KMS-11 (cell line): Measurements from ENCODE around the gene STK24.

Experiments
- H2AFZ ChIP-seq: fragments of 200-600 bp; sonication (generic); 2 replicates; pipeline ENCODE4 v1.6.1; 2016; ENCODE audit warnings: antibody characterized with exemption, mixed run types, low read depth
- H3K27ac ChIP-seq: fragments of 200-600 bp; sonication (generic); 2 replicates; pipeline ENCODE4 v1.6.1; 2016; ENCODE audit warnings: mild to moderate bottlenecking, mixed run types
- H3K27me3 ChIP-seq: fragments of 200-600 bp; sonication (generic); 2 replicates; pipeline ENCODE4 v1.6.1; 2017; ENCODE audit warnings: mild to moderate bottlenecking, low read depth, mixed run types, moderate library complexity; ENCODE audit not compliant: insufficient read depth
- H3K36me3 ChIP-seq: fragments of 200-600 bp; sonication (generic); 2 replicates; pipeline ENCODE4 v1.6.1; 2017; ENCODE audit warnings: mild to moderate bottlenecking, mixed run types; ENCODE audit not compliant: insufficient read depth
- H3K4me1 ChIP-seq: fragments of 200-600 bp; sonication (generic); 2 replicates; pipeline ENCODE4 v1.6.1; 2016; ENCODE audit warnings: mild to moderate bottlenecking, low read depth, mixed run types; ENCODE audit not compliant: poor library complexity, severe bottlenecking
- H3K4me2 ChIP-seq: fragments of 200-600 bp; sonication (generic); 2 replicates; pipeline ENCODE4 v1.7.0; 2016; ENCODE audit warnings: mild to moderate bottlenecking, mixed run types
- H3K4me3 ChIP-seq: fragments of 200-600 bp; sonication (generic); IDR thresholded peaks from 2 replicates; pipeline ENCODE4 v1.6.1; 2017; ENCODE audit warnings: low read depth, low read length, mixed read lengths; ENCODE audit not compliant: insufficient read depth
- H3K79me2 ChIP-seq: fragments of 200-600 bp; sonication (generic); 2 replicates; pipeline ENCODE4 v1.6.1; 2016; ENCODE audit warnings: low read depth, mixed run types; ENCODE audit not compliant: insufficient read depth
- H3K9ac ChIP-seq: fragments of 200-600 bp; sonication (generic); 2 replicates; pipeline ENCODE4 v1.6.1; 2016; ENCODE audit warnings: mild to moderate bottlenecking, mixed run types
- H4K20me1 ChIP-seq: fragments of 200-600 bp; sonication (generic); 2 replicates; pipeline ENCODE4 v1.6.1; 2016; ENCODE audit warnings: mild to moderate bottlenecking, mixed run types; ENCODE audit not compliant: insufficient read depth
- CTCF ChIP-seq: fragments of 200-600 bp; sonication (generic); conservative IDR thresholded peaks from 2 replicates; pipeline ENCODE4 v1.6.1; 2017; ENCODE audit warnings: low read depth, mild to moderate bottlenecking, antibody characterized with exemption, low read length, moderate library complexity, mixed read lengths

STK24 gene

GRCh38 chr13:98490866-98491265 is 86.0 kb downstream of the STK24 start:
- Histone ChIP-seq H3K36me3 (no peaks in the 10 kb centered on the region), H3K79me2 (peaks cover 38% of the 10 kb centered on the region), H2AFZ (no peak overlapping the region), H3K4me1 (peaks cover 66% of the 10 kb centered on the region), H3K27me3 (no peaks in the 10 kb centered on the region), H3K4me2 (peak overlapping the region; percentile 43; the same call in 1 of the 2 replicates), H4K20me1 (0 out of 2 replicates have a peak, but pooled peaks cover 10% of the 10 kb centered on the region), H3K4me3 (no peak overlapping the region), H3K9ac (no peak overlapping the region), H3K27ac (no peak overlapping the region)
- TF ChIP-seq CTCF = no peak

GRCh38 chr13:98490195-98490836 is 86.6 kb downstream of the STK24 start:
- no peak overlapping the region for H3K4me3 ChIP-seq
- H3K4me1 ChIP-seq = peaks cover 72% of the 10 kb centered on the region
- peaks cover 43% of the 10 kb centered on the region for H3K79me2 ChIP-seq
- H4K20me1 ChIP-seq = 0 out of 2 replicates have a peak, but pooled peaks cover 10% of the 10 kb centered on the region
- no peaks in the 10 kb centered on the region for H3K36me3 ChIP-seq
- H3K27ac ChIP-seq = no peak overlapping the region; the same call in 1 of the 2 replicates
- no peak for TF ChIP-seq CTCF
- peak overlapping the region; percentile 43; the same call in 1 of the 2 replicates for H3K4me2 ChIP-seq
- no peak overlapping the region for H2AFZ ChIP-seq
- no peaks in the 10 kb centered on the region for H3K27me3 ChIP-seq
- H3K9ac ChIP-seq = no peak overlapping the region

- TF ChIP-seq CTCF = no peak
- H3K4me3 ChIP-seq = no peak overlapping the region
- H3K4me2 ChIP-seq = peak overlapping the region; percentile 43; the same call in 1 of the 2 replicates
These were observed 87.3 kb downstream of the STK24 start for GRCh38 chr13:98489446-98490194.

GRCh38 chr13:98488736-98489135 is 88.2 kb downstream of the STK24 start:
- peaks cover 88% of the 10 kb centered on the region for H3K4me1 ChIP-seq
- H3K27me3 ChIP-seq = no peaks in the 10 kb centered on the region
- TF ChIP-seq CTCF = no peak
- no peak overlapping the region for H3K4me3 ChIP-seq
- H3K36me3 ChIP-seq = no peaks in the 10 kb centered on the region
- peaks cover 55% of the 10 kb centered on the region for H3K79me2 ChIP-seq
- H2AFZ ChIP-seq = no peak overlapping the region
- H3K4me2 ChIP-seq = peak overlapping the region; percentile 43
- 0 out of 2 replicates have a peak, but pooled peaks cover 16% of the 10 kb centered on the region for H4K20me1 ChIP-seq
- peak overlapping the region; percentile 23; the same call in 1 of the 2 replicates for H3K9ac ChIP-seq
- H3K27ac ChIP-seq = peak overlapping the region; percentile 38

More at GRCh38 chr13:98489446-98490194, 87.3 kb downstream of the STK24 start:
- Histone ChIP-seq H3K27me3 (no peaks in the 10 kb centered on the region), H4K20me1 (0 out of 2 replicates have a peak, but pooled peaks cover 16% of the 10 kb centered on the region), H2AFZ (no peak overlapping the region), H3K79me2 (peaks cover 48% of the 10 kb centered on the region), H3K4me1 (peaks cover 79% of the 10 kb centered on the region), H3K9ac (no peak overlapping the region; the same call in 1 of the 2 replicates), H3K36me3 (no peaks in the 10 kb centered on the region), H3K27ac (peak overlapping the region; percentile 38)
